Hematopoietic multipotent progenitor cell treated with erythropoietin and hydrocortisone succinate and interleukin-3 and kit ligand, for 6 days (in vitro differentiated cells): Measurements from ENCODE around the gene MAP7D2.

Source experiments
- DNase-seq: peaks from one replicate; pipeline ENCODE4 v3.0.0-alpha.2; 2015

MAP7D2 gene

DNA sequence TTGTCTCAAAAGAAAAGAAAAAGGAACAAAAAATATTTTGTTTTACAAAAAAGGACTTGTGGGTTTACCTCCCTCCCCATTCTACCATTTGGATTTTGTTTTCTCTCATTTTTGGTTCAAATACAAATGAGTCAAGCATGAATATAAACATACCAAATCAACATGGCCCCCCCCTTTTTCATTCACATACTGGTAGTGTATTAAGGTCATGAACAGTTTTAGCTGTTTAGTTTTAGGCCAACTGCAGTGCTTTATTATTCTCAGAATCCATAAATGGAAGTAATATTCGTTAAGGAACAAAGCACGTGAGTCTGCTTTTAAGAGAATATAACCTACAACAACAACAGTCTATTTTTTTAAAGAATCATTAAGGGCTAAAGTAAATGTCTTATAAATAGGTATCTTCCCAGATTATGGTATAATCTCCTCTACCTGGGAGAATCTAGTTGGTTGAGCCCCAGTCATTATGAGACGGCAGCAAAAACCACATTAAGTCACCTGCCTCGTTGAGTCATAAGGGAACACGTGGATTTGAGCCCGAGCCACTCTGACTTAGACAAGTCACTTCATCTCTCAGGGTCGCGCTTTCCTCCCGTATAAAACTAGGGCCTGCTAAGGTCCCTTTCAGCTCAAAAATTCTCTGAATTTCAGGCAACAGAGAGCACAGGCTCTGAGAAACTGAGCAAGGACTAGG lies 152.5 kb downstream of the MAP7D2 start:
- no peak for DNase-seq

DNA sequence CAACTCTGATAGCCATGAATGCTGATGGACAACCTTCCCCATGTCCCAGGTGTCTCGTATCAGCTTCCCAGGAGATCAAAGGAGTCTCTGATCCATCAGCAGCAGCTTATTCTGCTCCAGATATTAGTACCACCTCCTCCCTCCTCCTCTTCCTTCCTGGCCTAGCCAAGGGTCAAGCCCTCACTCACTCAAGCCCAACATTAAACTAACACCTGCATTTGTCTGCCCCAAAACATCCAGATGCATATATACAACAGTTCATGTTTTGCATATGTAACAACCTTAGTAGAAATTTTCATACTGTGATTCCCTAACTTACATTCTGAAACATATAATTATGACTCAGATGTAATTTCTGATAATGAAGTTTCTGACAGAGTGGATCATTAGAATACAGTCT lies 155.8 kb downstream of the MAP7D2 start:
- DNase-seq: no peak

DNA sequence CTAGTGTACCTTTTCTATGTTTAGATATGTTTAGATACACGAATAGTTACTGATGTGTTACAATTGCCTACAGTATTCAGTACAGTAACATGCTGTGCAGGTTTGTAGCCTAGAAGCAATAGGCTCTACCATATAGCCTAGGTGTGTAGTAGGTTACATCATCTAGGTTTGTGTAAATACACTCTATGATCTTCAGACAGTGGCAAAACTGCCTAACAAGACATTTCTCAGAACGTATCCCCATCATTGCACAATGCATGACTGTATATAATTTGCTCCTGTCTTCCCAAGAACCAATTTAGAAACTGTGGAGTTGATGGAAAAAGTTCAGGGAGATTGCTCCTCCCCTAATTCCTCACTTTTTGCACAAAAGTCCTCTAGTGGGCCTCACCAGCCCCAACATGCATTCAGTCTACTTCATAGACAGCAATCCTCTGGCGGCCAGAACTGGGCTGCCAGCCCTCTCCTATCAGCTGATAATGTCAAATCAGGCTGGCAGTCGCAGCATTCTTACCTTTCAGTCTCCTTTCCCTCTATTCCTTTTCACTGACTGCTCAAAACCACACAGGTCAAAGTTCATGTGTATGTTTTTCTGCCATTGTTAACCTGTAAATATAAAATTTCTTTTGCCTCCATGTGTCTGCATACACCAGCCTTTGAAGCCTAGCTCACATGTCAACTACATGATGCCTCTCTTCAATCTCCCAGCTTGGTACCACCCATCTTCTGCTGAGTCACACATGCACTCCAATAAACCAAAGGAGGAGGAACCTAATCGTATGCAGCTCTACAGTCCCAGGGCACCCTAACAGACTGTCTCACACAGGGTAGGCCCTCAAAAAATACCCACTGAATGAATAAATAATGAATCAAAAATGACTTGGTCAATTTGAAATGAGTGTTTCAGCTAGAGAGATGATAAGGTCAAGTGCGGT lies 157.9 kb downstream of the MAP7D2 start:
- DNase-seq: no peak

DNA sequence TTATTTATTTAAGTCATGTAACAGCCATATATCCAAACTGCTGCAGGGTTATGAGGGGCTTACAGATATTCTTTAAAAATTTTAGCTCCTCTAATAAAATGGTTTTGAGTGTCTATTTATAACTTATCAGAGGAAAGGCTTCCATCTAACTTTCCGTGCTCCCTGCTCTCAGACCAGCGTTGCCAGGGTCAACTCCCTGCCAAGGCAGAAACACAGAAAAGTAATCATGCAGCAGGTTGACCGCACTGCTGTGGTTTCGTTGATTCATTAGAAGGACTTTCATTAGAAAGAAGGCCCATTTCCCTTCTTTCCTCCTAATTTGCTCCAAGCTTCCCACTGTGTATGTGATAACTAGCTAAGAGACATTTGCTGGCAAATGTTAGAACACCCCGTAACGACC lies 159.8 kb downstream of the MAP7D2 start:
- no peak for DNase-seq
